ENCODE measurements around the gene LAPTM5.
"Not testable (repeated sequence)": the region's sequence is repeated elsewhere in the genome, so short reads cannot be mapped to it uniquely, and the experiment has no call there.

Gene LAPTM5

GRCh38 chr1:30757352-30758120 is at the start of gene LAPTM5:
TSS of gene LAPTM5 (minus strand) at chr1:30757774. CDS start at chr1:30757745, 29 bp downstream.
- no peak for DNase-seq (ENCODE audit: low read depth in 3 of 3)

GRCh38 chr1:30806381-30807317 is 49.1 kb upstream of the LAPTM5 start:
- DNase-seq (ENCODE audit: low read depth in 3 of 3) = no peak

DNA sequence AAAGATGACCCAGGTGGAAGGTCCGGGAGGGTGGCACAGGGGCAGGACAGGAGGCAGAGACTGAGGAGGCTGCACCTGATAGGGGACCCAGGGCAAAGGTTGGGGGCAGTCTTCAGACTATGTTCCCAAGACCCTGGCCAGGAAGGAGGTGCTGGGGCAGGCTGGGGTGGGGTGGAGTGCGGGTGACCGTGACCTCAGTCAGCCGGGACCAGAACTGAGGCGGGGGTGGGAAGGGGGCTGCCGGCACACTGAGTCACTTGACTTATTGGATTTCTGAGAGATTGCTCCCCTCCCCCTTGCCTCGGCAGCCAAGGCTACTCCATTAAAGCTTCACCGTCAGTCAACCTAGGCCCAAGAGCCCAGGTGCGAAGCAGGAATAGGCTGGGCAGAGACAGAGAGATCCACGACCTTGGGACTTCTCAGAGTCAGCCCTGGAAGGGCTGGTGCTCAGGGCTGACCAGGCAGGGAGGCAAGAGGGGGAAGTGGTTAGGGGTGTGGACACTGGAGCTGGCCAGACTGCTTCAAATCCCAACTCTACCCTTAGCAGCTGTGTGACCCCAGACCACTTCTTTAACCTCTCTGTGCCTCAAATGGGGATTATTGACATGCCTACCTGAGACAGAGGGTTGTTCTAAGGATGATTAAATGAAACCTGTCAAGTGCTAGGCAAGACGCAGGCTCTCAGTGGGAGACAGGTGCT is 47.9 kb upstream of the LAPTM5 start:
- no peak for DNase-seq (ENCODE audit: low read depth in 3 of 3)

- DNase-seq (ENCODE audit: low read depth in 3 of 3) = no peak
Observed at GRCh38 chr1:30804822-30805221, 47.2 kb upstream of the LAPTM5 start.

- DNase-seq (ENCODE audit: low read depth in 3 of 3) = no peak
Observed at GRCh38 chr1:30804352-30804751, 46.8 kb upstream of the LAPTM5 start.

DNA sequence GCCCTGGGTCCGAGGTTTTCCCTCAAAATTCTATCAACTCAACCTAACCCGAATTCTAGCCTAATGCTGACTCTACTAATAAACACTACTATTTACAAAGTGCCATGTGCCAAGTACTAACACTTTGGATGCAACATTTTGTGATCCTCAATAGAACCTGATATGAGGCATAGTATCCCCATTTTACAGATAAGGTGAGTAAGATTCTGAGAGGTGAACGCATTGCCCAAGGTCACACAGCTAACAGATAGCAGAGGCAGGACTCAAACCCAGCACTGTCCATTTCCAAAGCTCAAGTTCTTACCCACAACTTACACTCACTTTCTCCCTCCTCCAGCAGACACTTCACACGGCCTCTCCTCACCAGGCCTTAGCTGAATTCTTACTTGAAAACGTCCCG is 46.0 kb upstream of the LAPTM5 start:
- DNase-seq (ENCODE audit: low read depth in 3 of 3) = no peak

DNA sequence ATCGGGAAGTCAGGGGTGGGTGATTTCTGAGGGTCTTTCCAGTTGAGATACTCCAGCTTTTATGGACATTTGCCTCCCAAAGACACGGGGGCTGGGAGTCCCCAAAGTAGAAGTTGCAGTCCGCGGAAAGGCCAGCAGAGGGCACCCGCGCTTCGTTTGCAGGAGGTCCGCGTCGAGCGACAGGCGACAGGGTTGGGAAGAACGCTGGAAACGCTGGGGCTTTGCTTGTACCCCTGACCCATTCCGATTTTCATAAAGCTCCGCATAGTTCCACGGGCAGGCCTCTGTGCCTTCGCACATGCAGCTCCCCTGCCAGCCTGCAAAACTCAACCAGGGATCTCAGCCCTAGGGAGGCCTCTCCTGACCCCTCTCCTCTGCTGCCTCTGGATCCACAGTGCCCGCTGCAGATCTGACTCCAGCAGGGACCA is 44.2 kb upstream of the LAPTM5 start:
- peak; percentile 59 to 81 (median 72) for DNase-seq (ENCODE audit: low read depth in 3 of 3)

GRCh38 chr1:30799233-30799511 is 41.6 kb upstream of the LAPTM5 start:
- DNase-seq (ENCODE audit: low read depth in 3 of 3) = no peak

- no peak for DNase-seq (ENCODE audit: low read depth in 3 of 3)
Observed at GRCh38 chr1:30798389-30799232, 41.0 kb upstream of the LAPTM5 start.

- no peak for DNase-seq (ENCODE audit: low read depth in 3 of 3)
Observed at GRCh38 chr1:30795026-30795425, 37.5 kb upstream of the LAPTM5 start.

DNA sequence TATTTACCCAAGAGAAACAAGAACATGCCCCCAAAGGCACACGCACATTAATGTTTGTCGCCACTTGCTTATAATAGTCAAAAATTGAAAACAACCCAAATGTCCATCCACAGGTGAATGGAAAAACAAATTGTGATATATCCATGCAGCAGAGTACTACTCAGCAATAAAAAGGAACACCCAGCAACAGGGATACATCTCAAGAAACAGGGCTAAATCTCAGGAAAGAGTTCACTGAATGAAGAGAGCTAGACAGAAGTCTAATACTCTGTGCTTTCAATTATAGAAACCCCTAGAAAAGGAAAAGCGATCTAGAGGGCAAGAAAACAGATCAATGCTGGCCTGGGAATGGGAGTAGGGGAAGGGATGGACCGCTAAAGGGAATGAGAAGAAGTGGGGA is 36.7 kb upstream of the LAPTM5 start:
- DNase-seq (ENCODE audit: low read depth in 3 of 3) = no peak

GRCh38 chr1:30793209-30793608 is 35.6 kb upstream of the LAPTM5 start:
- DNase-seq (ENCODE audit: low read depth in 3 of 3) = no peak

DNA sequence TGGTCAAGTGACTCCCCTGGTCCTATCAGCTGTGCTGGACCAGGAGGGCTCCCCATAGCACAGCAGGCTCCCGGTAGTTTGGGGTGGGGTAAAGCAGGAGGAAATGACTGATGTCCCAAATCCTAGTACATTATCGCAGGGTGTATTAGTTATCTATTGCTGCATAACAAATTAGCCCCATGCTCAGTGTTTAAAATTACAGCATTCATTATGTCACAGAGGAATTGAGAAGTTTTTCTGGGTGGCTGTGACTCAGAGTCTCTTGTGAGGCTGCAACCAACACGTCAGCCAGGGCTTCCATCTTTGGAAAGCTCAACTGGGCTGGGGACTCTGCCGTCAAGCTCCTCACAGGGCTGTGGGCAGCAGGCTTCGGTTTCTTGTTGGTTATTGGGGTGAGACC is 34.3 kb upstream of the LAPTM5 start:
- no peak for DNase-seq (ENCODE audit: low read depth in 3 of 3)

DNA sequence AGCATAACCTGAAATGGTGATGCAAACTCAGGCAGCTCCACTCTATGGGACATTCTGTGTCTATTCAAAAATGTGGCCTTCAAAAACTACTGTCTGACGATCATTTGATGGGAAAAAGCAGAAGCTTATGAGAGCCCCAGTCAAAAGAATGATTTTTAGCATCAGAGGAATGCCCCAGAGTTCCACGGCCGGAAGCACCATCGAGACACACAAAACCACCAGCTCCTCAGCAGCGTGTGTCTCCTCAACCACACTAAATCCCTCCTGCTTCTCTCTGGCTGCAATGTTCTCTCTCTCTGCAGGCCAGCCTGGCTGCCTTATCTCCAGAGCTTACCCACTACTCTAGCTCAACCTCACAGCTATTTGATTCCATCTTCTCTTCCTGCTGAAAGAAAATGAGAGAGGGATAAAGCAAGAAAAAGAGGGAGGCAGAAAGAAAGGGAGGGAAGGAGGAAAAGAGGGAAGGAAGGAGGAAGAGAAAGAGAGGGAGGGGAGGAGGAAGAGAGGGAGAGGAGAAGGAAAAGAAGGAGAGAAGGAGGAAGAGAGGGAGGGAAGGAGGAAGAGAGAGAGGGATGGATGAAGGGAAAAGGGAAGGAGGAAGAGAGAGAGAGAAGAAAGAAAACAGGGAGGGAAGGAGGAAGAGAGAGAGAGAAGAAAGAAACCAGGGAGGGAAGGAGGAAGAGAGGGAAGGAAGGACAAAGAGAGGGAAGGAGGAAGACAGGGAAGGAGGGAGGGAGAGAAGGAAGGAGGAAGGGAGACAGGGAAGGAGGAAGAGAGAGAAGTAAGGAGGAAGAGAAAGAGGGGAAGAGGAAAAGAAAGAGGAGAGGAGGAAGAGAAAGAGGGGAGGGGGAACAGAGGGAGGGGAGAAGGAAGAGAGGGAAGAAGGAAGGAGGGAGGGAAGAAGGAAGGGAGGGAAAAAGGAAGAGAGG is 33.5 kb upstream of the LAPTM5 start:
- DNase-seq (ENCODE audit: low read depth in 3 of 3) = no peak

DNA sequence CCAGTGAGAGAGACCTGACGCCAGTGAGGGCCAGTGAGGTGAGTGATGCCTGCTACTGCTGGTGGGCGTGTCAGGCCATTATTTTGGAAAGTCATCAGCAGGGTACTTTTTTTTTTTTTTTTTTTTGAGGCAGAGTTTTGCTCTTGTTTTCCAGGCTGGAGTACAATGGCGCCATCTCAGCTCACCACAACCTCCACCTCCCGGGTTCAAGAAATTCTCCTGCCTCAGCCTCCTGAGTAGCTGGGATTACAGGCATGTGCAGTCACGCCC is 32.6 kb upstream of the LAPTM5 start:
- not testable (repeated sequence) for DNase-seq (ENCODE audit: low read depth in 3 of 3)

GRCh38 chr1:30789388-30790255 is 32.0 kb upstream of the LAPTM5 start:
- no peak for DNase-seq (ENCODE audit: low read depth in 3 of 3)

GRCh38 chr1:30788580-30789387 is 31.2 kb upstream of the LAPTM5 start:
- DNase-seq (ENCODE audit: low read depth in 3 of 3) = no peak

DNA sequence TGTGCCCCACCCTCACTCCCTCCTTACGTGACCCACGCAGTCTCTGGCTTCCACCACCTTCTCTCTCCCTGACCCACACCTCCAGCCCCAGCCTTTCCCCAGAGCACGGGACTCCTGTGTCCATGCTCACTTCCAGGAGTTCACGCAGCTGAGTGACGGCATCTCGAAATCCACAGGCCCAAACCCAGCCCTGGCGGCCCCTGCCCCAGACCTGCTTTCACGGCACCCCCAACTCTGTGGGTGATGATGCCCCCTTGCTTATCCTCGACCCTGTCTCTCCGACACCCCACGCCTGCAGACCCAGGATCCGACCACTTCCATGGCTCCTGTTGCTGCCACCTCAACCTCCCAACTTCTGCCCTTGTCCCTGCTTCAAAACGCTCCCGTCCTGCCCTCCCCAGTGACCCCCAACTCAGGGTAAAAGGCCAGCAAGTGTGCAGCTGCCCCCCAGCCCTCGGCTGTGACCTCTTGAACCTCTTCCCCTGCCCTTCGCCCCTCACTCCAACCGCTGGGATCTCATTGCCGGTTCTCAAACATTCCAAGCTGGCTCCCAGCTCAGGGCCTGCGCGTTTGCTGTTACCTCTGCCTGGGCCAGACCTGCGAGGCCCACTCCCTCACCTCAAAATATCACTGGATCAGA is 30.4 kb upstream of the LAPTM5 start:
- no peak for DNase-seq (ENCODE audit: low read depth in 3 of 3)

Measured in stimulated activated CD4-positive, alpha-beta T cell treated with anti-CD3 and anti-CD28 coated beads, TNF-alpha, amount 100 ng/mL, for 48 hours (primary cell).